K562 (cell line): ENCODE measurements around the gene SLC3A2. TPM values are rescaled to one million over a fixed set of nuclear protein-coding genes. Genes with fewer than 3 reads are reported as not detected.
A peak's percentile ranks its signal among the peaks of the same experiment; 100 is the strongest.

Source experiments
- BMI1 ChIP-seq: fragments of 150-350 bp; IDR thresholded peaks from 2 replicates; pipeline ENCODE4 v1.6.1; 2014; ENCODE audit warnings: low read length
- CCNT2 ChIP-seq: IDR thresholded peaks from 2 replicates; pipeline ENCODE4 v1.6.1; 2011; ENCODE audit warnings: borderline replicate concordance, low read depth, mild to moderate bottlenecking, moderate library complexity, mixed read lengths, low read length; ENCODE audit not compliant: insufficient read length; ENCODE audit errors: extremely low read depth
- CHAMP1 ChIP-seq: fragments of 450-650 bp; IDR thresholded peaks from 2 replicates; pipeline ENCODE4 v1.6.1; 2016; ENCODE audit warnings: mild to moderate bottlenecking
- FOXK2 ChIP-seq, 2 experiments: fragments of 450-650 bp; IDR thresholded peaks in 1 of 2; conservative IDR thresholded peaks in 1 of 2; 2 replicates each; pipeline ENCODE4 v1.6.1; 2016; ENCODE audit warnings: low read depth in 2 of 2, mild to moderate bottlenecking in 1 of 2
- KAT2B ChIP-seq: IDR thresholded peaks from one replicate; pipeline ENCODE4 v1.6.1; 2012; ENCODE audit warnings: low read depth, mild to moderate bottlenecking, control low read depth, inconsistent platforms, low read length, moderate library complexity
- KDM1A ChIP-seq, 2 experiments: fragments of 450-650 bp; IDR thresholded peaks; 2 replicates each; pipeline ENCODE4 v1.6.1; 2016; ENCODE audit warnings: mild to moderate bottlenecking in 2 of 2
- MEIS2 ChIP-seq: fragments of 450-650 bp; IDR thresholded peaks from 2 replicates; pipeline ENCODE4 v1.6.1; 2014; ENCODE audit warnings: mild to moderate bottlenecking; ENCODE audit not compliant: partially characterized antibody
- MIER1 ChIP-seq: fragments of 450-650 bp; IDR thresholded peaks from 2 replicates; pipeline ENCODE4 v1.6.1; 2016; ENCODE audit warnings: antibody characterized with exemption, mild to moderate bottlenecking, low read depth
- MXD1 ChIP-seq: fragments of 250-450 bp; sonication (Bioruptor Pico); IDR thresholded peaks from 2 replicates; pipeline ENCODE4 v1.8.0; 2021; ENCODE audit warnings: borderline replicate concordance, mild to moderate bottlenecking, moderate library complexity; ENCODE audit not compliant: poor library complexity, severe bottlenecking
- NCOR1 ChIP-seq: fragments of 450-650 bp; IDR thresholded peaks from 2 replicates; pipeline ENCODE4 v1.6.1; 2016; ENCODE audit warnings: mild to moderate bottlenecking, moderate library complexity
- NEUROD1 ChIP-seq: fragments of 150-350 bp; IDR thresholded peaks from 2 replicates; pipeline ENCODE4 v1.6.1; 2014; ENCODE audit warnings: borderline replicate concordance, low read length, low read depth; ENCODE audit not compliant: partially characterized antibody
- PHB ChIP-seq: fragments of 250-450 bp; sonication (Bioruptor Pico); IDR thresholded peaks from 2 replicates; pipeline ENCODE4 v1.5.0; 2021
- PHB2 ChIP-seq: fragments of 450-650 bp; IDR thresholded peaks from 2 replicates; pipeline ENCODE4 v1.6.1; 2017; ENCODE audit warnings: low read depth
- PHF8 ChIP-seq: fragments of 200-600 bp; sonication (generic); IDR thresholded peaks from 2 replicates; pipeline ENCODE4 v1.6.1; 2012; ENCODE audit warnings: mixed run types, mild to moderate bottlenecking, inconsistent platforms, low read length, moderate library complexity, borderline replicate concordance
- SETDB1 ChIP-seq: IDR thresholded peaks from one replicate; pipeline ENCODE4 v1.6.1; 2012; ENCODE audit warnings: low read length, control low read depth, inconsistent platforms
- SMAD2 ChIP-seq: fragments of 150-350 bp; IDR thresholded peaks from 2 replicates; pipeline ENCODE4 v1.6.1; 2014; ENCODE audit warnings: low read depth, mild to moderate bottlenecking, low read length
- SMAD3 ChIP-seq: fragments of 450-650 bp; formaldehyde crosslinking; conservative IDR thresholded peaks from 2 replicates; pipeline ENCODE4 v1.4.0; 2020; ENCODE audit warnings: mild to moderate bottlenecking
- TAF1 ChIP-seq: IDR thresholded peaks from 2 replicates; pipeline ENCODE4 v1.6.1; 2011; ENCODE audit warnings: mild to moderate bottlenecking, low read length, moderate library complexity; ENCODE audit not compliant: insufficient read depth, control insufficient read depth, severe bottlenecking; ENCODE audit errors: extremely low read depth
- YY1 ChIP-seq, 3 experiments: IDR thresholded peaks; 2 replicates each; pipeline ENCODE4 v1.6.1; 2011; ENCODE audit warnings: low read length in 2 of 3, mild to moderate bottlenecking in 2 of 3, moderate library complexity in 2 of 3, borderline replicate concordance in 1 of 3, control low read depth in 1 of 3, low read depth in 1 of 3; ENCODE audit not compliant: insufficient read depth in 3 of 3, insufficient replicate concordance in 2 of 3, control insufficient read depth in 1 of 3, insufficient read length in 1 of 3; ENCODE audit errors: extremely low read depth in 1 of 3
- ZFPM2 ChIP-seq: fragments of 250-450 bp; sonication (Bioruptor Pico); IDR thresholded peaks from 2 replicates; pipeline ENCODE4 v1.5.1; 2022; ENCODE audit warnings: mild to moderate bottlenecking
- ZNF143 ChIP-seq: sonication (generic); formaldehyde crosslinking; IDR thresholded peaks from 2 replicates; pipeline ENCODE4 v1.9.0; 2022; ENCODE audit warnings: mild to moderate bottlenecking, missing genetic modification reagents
- ZNF232 ChIP-seq: sonication (generic); formaldehyde crosslinking; IDR thresholded peaks from 2 replicates; pipeline ENCODE4 v1.8.0; 2022; ENCODE audit warnings: mild to moderate bottlenecking, missing genetic modification reagents
- ZNF354B ChIP-seq: fragments of 250-450 bp; sonication (Bioruptor Pico); IDR thresholded peaks from 2 replicates; pipeline ENCODE4 v1.4.0; 2020
- ZNF785 ChIP-seq: fragments of 250-450 bp; sonication (Bioruptor Pico); IDR thresholded peaks from 2 replicates; pipeline ENCODE4 v1.4.0; 2020; ENCODE audit warnings: mild to moderate bottlenecking
- polyA plus RNA-seq, 8 experiments: library from polyadenylated mRNA; depleted of rRNA in 4 of 8; stranded (reverse) in 5 of 8; unstranded in 3 of 8; fragments of >200 nt; fragmentation: Nextera tagmentation in 2 of 8; fragmentation: Illumina TruSeq in 1 of 8; extraction: Ambion mirVana in 2 of 8; extraction: Trizol in 1 of 8; gene quantifications; 2 replicates each; pipeline versions ENCODE4 v1.2.1 to v1.2.3, GENCODE V29; 2011 to 2014; ENCODE audit warnings: inconsistent platforms in 1 of 8, missing spikeins in 1 of 8
- total RNA-seq, 7 experiments: library from RNA; depleted of rRNA in 6 of 7; stranded (reverse); fragments of >200 nt in 6 of 7; fragmentation: Illumina TruSeq in 2 of 7; extraction: Trizol in 2 of 7; gene quantifications; 2 replicates each; pipeline versions ENCODE4 v1.2.1 to v1.2.3, GENCODE V29; 2011 to 2021; ENCODE audit warnings: low replicate concordance in 1 of 7

SLC3A2 gene
- total and polyA plus RNA-seq, 9 of the 15 experiments (the other 6 are each of a cell fraction or from before 2014, with no cell fraction given): 20.0 to 296 (median 214) TPM

- TF ChIP-seq CHAMP1: peak; percentile 71; the same call in 1 of the 2 replicates
- no peak for TF ChIP-seq PHB (CRISPR knock-in tag)
- TF ChIP-seq ZNF354B (CRISPR knock-in tag): no peak
- peak; percentile 90 for TF ChIP-seq MEIS2
- peak; percentile 76 for TF ChIP-seq SETDB1
- TF ChIP-seq ZFPM2 (CRISPR knock-in tag): no peak
- no peak for TF ChIP-seq MIER1
- TF ChIP-seq ZNF143 (CRISPR knock-in tag): peak; percentile 88
- TF ChIP-seq SMAD2: no peak
- peak; percentile 99 for TF ChIP-seq PHF8
- no peak for TF ChIP-seq ZNF785 (CRISPR knock-in tag)
- peak; percentile 39 for TF ChIP-seq MXD1 (CRISPR knock-in tag)
- 0 out of 4 replicates have a peak, but pooled peaks of 1 of the 2 experiments have one; percentile 7 for TF ChIP-seq KDM1A (IDR thresholded peaks at IDR 0.05)
- peak; percentile 48 for TF ChIP-seq NEUROD1
- TF ChIP-seq KAT2B: no peak
- peak; percentile 81 to 90 for TF ChIP-seq FOXK2 (conservative IDR thresholded peaks at IDR 0.05 in 1 of 2, IDR thresholded peaks at IDR 0.05 in 1 of 2; ENCODE audit: low read depth in 2 of 2)
- peak; percentile 100 for TF ChIP-seq TAF1
- TF ChIP-seq SMAD3: peak; percentile 66; the same call in 1 of the 2 replicates
- TF ChIP-seq CCNT2: peak; percentile 73
- peak; percentile 86 for TF ChIP-seq NCOR1
- TF ChIP-seq PHB2: peak; percentile 43; the same call in 1 of the 2 replicates
- TF ChIP-seq YY1 (IDR thresholded peaks at IDR 0.05; ENCODE audit: borderline replicate concordance in 1 of 3, control insufficient read depth in 1 of 3, extremely low read depth in 1 of 3, insufficient read depth in 3 of 3, insufficient read length in 1 of 3, insufficient replicate concordance in 2 of 3, low read depth in 1 of 3, low read length in 2 of 3): peak; percentile 58 to 94 (median 79)
- no peak for TF ChIP-seq BMI1
- 0 out of 2 replicates have a peak, but pooled peaks have one; percentile 80 for TF ChIP-seq ZNF232
- TF ChIP-seq, all 486 proteins: peak for 231
These were observed 24.9 kb upstream of the SLC3A2 start (continued) for GRCh38 chr11:62855571-62856332.
